Measurements from ENCODE around the gene ACTL6A. TPM values are rescaled to one million over a fixed set of nuclear protein-coding genes. Genes with fewer than 3 reads are reported as not detected.
"Not testable (repeated sequence)": the region's sequence is repeated elsewhere in the genome, so short reads cannot be mapped to it uniquely, and the experiment has no call there.

Gene ACTL6A
- 29.6 and 50.5 TPM in 2 replicates for total RNA-seq
- 31.1 TPM for polyA plus RNA-seq (2012)

DNA sequence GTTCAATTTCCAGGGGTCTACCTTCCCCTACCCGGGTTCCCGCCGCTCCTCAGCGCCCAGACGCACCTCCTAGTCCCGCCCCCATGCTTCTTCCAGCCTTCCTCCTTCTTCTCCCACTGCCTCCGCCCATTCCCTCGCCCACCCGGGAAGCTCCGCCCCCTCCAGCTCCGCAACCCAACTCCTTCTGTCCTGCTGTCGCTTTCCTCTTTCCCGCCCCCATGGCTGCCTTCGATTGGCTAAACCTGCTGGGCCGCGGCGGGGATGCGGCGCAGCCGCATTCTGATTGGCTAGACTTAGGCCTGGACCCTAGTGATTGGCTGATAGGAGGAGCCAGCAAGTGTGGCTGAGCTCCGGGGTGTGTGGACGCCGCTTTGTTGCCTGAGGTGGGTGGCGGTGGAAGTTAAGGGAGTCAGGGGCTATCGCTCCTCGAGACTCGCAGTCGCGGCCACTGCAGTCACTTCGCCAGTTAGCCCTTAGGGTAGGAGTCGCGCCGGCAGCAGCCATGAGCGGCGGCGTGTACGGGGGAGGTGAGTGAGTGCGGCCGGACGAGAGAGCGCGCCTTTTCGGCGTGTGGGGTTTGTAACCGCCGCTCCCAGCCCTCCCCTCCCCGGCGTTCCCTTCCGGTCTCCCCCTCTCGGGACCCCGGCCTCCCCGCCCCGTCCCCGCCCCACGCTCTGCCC, at the start of gene ACTL6A:
ACTL6A (plus strand) TSS at position 336 of the 680 bp plus-strand sequence; CDS start at position 503, 167 bp downstream.
- DNase-seq (ENCODE audit: low read depth), result peak; percentile 100

DNA sequence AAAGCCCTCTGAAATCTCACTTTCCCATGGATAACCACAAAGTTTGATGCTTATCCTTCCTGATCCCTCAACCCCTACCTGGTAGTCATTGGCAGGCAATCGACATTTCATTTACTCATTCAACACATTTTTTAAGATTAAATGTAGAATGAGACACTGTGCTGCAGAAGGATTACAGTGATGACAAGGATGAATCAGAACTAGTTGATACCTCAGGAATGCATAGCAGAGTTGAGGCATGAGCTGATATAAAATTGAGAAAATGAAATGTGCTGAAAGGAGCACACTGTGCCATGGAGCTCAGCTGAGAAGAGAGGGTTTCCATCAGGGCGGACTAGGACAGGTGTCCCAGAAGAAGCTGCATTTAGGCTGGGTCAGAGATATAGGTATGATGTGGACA, 48.9 kb upstream of the ACTL6A start:
- DNase-seq (ENCODE audit: low read depth), result no peak

DNA sequence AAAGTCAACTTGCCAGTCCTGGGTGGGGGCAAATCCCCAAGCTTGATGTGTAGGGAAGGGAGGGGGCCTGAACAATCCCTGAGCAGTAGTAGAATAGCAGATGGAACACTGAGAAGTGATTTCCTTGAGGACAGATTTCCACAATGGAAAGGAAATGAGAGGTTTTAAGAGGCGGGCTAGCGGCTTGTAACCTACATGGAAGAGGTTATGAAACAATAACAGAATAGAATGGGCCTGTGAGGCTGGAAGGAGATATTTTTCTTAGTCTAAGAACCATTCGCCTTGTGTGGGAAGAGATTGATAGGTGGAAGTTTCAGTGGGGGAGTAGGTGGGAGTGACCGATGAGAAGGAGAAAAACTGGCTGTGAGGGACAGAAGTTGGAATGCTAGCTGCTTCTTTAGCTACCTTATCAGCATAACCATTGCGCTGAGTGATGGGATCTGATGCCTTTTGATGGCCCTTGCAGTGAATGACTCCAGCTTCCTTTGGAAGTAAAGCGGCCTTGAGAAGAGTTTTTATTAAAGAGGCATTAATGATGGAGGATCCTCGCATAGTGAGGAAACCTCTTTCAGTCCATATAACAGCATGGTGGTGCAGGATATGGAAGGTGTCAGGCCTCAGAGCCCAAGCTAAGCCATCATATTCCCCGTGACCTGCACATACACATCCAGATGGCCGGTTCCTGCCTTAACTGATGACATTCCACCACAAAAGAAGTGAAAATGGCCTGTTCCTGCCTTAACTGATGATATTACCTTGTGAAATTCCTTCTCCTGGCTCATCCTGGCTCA, 46.1 kb upstream of the ACTL6A start:
- not testable (repeated sequence) for DNase-seq (ENCODE audit: low read depth)

DNA sequence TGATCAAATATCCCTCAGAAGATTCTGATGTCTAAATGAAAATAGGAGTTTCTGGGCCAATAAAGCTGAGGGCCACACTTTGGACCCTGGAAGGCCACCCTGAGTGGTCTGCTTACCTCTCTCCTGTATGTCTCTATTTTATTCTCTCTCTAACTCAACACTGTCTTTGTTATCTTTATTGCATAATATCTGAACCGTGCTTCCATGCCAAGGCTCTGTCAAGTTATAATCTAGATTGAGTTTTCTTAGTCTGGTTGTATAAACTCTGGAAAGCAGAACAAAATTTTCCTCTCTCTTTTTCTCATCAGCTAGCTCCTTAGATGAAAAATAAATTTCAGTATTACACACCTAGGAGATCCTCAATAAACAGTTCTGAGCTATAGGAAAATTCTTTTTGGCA, 36.2 kb upstream of the ACTL6A start:
- peak; percentile 5 for DNase-seq (ENCODE audit: low read depth)

DNA sequence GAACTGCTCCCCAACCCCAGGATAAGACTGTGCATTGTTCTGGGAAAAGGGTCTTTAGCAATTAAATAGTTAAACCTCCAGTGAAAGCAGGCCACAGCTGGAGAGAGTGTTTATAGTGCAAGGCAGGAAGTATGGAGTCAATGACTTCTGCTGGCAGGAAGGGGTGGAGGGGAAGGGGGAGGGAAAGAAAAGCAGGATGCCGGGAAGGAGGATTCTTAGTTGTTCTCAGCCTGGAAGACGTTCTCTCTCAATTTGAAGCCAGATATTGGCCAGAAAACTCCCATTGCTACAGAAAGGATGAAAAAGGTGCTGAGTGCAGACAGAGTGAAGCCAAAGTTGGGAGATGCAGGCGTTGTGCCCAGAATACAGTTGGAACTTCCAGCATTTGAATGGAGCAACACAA, 35.7 kb upstream of the ACTL6A start:
- DNase-seq (ENCODE audit: low read depth), result peak; percentile 49

DNA sequence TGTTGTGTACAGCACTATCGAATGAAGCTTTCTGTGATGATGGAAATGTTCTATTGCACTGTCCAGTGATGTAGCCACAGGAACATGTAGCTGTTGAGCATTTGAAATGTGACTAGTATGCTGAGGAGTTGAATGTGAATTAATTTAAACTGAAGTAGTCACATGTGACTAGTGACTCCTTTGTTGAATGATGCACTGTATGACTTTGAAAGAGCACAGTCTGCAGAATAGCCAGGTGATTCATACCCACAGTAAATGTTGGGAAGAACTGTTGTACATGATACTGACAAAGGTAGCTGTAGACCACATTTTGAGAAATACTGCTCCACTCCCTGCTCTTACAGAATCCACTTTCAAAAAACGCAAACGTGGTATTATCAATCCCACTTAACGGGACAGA, 34.0 kb upstream of the ACTL6A start:
- DNase-seq (ENCODE audit: low read depth), result no peak

DNA sequence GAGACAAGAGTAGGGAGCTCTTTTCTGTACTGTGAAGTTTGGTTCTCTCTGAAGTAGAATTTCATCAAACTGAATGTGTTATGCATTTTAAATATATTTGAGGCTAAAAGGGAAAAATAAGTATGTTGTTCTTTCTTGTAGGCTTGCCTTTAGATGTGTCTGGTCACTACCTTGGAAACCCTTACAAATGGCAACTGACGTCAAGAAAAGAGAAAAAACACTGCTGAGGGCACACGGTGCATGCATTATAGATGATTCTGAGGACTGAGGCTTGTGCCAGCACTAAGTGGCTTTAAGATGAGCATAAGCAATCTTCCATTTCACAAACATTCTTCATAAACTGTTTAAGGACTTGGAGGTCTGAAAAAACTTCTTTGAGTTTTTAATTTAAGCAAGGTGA, 31.1 kb upstream of the ACTL6A start:
- no peak for DNase-seq (ENCODE audit: low read depth)

DNA sequence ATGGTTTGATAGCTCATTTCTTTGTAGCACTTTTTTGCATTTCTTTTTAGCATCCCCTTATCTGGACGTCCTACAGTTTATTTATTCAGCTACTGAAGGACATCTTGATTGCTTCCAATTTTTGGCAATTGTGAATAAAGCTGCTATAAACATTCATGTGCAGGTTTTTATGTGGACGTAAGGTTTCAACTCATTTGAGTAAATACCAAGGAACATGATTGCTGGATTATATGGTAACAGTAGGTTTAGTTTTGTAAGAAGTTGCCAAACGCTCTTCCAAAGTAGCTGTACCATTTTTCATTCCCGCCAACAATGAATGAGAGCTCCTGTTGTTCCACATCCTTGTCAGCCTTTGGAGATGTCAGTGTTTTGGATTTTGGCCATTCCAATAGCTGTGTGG, 29.5 kb upstream of the ACTL6A start:
- DNase-seq (ENCODE audit: low read depth), result no peak

DNA sequence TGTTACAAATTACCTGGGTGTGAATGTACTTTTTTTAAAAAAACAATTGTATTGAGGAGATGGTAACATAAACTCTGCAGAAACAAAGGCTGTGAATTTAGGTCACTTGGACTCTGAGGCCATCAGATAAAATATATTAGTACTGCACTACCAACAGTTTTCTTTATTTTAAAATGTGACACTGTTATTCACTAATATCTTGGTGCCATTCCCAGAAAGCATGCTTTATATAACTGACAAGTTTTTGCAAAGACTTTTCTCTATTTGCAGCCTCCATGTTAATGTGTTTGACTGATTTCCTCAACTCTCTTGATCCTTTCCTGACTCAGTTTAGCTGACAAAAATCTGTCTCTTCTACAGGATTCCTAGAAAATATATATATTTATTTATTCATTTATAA, 26.5 kb upstream of the ACTL6A start:
- DNase-seq (ENCODE audit: low read depth), result no peak

DNA sequence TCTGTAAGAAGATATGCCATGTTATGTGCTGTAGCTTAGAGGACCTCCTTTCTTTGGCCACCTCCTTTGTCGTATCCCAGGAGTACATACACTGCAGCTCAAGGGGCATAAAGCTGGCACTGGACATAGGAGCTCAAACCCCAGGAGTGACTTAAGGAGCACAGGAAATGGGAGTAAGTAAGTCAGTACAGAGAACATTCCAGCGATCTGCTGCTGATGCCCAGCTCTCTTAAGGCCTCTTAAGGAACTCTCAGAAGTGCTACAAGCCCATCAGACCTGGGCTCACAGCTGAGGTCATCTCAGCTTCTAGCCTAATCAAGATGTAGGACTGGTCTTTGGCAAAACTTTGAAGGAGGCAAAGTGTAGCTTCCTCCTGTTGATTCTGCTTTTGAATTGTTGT, 21.6 kb upstream of the ACTL6A start:
- DNase-seq (ENCODE audit: low read depth), result no peak

DNA sequence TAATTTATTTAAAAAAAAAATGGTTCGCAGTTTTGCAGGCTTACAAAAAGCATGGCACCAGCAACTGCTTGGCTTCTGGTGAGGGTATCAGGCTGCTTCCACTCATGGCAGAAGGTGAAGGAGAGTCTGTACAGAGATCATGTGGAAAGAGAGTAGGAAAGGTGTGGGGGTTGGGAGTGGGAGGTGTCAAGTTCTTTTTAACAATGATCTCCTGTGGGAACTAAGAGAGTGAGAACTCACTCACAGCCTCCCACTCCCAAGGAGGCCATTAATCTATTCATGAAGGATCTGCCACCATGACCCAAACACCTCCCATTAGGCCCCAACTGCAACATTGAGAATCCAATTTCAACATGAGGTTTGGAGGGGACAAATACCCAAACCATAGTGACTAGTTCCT, 21.1 kb upstream of the ACTL6A start:
- no peak for DNase-seq (ENCODE audit: low read depth)

DNA sequence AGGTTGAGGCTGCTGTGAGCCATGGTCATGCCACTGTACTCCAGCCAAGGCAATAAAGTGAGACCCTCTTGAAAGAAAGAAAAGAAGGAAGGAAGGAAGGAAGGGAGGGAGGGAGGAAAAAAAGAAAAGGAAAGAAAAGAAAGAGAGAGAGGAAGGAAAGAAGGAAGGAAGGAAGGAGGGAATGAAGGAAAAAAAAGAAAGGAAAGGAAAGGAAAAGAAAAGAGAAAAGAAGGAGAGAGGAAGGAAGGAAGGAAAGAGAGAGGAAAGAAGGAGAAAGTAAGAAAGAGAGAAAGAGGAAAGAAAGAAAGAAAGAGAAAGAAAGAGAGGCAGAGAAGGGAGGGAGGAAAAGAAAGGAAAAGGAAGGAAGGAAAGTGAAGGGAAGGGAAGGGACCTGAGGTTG, 20.4 kb upstream of the ACTL6A start:
- no peak for DNase-seq (ENCODE audit: low read depth)

DNA sequence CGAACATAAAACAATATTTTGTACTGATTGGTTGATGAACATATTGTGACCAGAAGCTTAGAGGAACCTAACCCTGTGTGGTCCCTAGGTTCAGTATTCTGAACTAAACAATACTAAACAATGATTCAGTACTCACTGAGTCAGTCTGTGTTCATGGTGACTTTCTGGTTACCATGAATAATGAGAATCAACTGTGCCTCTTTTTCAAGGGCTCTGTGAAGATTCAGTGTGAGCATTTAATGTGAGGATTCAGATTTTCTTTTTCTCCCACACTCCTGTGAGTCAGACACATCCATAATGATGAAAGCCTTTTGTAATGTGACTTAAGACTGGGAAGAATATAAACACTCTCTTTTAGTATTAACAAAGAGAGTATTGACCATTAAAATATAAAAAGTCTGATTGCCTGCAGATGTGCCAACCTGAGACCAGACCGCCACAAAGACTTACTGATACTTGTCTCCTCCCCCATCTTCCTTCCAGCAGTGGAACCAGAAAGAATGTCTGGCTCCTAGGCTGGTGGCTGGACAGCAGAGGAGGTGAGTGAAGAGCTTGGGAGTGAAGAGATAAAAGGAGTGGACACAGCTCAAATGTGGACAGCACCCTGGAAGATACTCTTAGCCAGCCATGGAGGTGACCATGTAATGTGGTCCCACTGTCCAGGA, 17.6 kb upstream of the ACTL6A start:
- no peak for DNase-seq (ENCODE audit: low read depth)

DNA sequence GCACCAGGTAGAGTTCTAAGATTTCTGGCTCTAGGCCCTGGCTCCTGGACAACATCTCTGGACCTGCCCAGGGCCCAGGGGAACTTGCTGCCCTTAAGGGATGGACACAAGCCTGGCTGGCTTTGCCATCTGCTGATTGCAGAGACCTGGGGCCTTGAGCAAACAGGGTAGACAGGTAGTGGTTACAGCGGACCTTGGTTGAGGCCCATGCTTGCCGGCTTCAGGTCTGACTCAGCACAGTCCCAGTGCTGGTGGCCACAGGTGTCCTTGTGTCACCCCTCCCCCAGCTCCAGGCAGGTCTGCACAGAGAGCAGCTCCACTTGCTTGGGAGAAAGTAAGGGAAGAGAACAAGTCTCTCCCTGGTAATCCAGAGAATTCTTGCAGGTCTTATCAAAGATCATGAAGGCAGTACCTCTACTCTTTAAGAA, 15.9 kb upstream of the ACTL6A start:
- DNase-seq (ENCODE audit: low read depth), result no peak

DNA sequence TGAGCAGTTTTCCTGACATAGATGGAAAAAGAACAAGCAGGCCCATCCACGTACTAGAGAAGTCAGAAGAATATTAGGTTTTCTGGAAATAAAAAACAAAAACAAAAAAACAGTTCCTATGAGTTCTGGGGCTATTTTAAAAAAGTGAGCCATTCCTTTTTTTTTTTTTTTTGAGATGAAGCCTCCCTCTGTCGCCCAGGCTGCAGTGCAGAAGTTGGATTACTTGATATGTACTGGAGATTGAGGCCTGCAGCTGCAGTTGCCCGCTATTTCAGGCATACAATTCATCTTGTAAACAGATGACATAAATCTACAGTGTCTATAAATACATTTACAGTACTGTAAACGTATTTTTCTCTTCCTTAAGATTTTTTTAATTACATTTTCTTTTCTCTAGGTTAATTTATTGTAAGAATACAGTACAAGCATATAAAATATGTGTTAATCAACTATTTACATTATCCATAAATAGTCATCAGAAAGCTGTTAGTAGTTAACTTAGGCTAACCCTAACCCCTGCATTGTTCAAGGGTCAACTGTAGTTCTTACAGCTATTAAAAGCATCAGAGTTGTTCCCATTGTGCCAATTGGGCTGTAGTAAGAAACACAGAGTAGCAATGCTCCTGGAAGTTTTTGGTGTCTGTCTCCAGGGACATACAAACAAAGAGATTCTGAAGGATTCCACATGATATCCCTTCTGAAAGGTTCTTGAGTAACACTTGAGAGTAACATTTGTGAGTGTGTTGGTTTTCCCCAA, 11.2 kb upstream of the ACTL6A start:
- DNase-seq (ENCODE audit: low read depth), result peak; percentile 69

DNA sequence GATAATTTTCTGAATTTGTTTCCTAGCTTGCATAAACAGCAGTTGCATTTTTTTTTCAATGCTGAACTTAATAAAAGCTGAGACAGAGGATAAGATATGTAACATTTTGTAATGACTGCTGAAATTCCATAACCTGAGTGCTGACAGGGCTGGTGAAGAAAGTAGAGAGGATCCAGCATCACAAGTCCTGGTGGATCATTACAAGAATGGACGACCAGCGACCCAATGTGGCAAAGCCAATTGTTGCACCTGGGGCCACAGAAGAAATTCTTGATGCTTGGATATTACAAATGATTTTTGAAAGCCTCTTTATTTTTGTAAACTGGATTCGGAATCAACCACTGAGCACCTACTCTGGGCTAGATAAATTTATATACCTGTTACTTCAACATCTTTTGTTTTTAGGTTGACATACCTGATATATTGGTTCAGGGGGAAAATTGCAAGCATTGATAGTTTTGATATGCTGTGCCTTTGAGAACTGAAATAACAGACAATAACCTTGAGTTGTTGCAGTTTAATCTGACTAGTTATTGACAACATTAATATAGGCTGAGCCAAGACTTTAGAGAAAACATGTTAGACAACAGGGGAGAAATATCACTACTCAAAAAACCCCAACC, 3.9 kb upstream of the ACTL6A start:
- DNase-seq (ENCODE audit: low read depth), result peak; percentile 79

DNA sequence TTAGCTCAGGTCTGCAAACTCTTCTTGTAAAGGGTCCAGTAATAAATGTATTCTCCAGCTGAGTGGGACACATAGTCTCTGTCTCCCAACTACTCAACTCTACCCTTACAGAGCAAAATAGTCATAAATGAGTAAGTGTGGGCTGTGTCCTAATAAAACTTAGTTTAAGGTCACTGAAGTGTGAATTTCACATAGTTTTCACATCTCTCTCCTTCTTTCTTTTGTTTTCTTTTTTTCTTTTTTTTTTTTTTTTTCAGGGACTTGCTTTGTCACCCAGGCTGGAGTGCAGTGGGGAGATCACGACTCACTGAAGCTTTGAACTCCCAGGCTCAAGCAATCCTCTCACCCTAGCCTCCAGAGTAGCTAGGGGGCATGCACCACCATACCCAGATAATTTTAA, 1.9 kb upstream of the ACTL6A start:
- no peak for DNase-seq (ENCODE audit: low read depth)

DNA sequence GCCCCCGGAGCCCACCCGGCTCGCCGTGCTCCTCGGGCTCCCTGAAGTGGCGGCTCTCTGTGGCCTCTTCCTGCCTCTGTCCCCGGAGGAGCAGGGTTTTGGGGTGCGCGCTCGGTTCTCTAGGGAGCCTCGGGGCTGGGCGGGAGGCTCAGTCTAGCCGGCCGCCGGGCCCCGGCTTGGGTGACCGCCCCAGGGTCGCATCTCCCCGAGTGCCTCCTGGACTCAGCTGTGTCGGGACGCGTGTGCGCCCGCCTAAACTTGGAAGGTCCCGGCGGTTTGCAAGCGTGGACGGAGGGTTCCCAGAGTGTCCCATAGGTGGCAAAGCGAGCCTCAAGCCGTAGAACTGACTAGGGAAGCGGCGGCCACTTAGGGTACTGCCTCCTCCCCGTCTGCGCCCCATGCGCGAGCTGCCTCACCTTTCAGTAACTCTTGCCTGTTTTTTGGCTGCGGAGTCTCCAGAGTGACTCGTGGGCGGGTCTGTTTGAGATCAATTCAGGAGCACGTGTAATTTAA, 601 bp downstream of the ACTL6A start:
- peak; percentile 83 for DNase-seq (ENCODE audit: low read depth)

DNA sequence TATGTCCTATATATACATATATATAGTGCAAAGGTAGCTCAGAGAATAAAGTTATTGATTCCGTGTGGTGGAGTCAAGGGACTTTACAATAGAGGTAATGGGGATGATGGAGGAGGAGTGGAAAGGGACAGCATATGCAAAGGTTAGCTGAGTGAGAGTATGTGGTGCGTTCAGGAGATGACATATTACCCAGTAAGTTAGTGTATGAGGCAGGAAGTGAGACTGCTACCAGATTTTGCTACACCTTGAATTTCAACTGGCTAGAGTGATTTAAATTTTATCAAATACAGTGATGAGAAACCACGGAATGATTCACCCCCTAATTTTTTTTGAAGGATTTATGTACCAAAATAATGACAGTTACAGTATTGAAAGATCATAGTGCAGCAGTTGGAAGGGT, 2.8 kb downstream of the ACTL6A start:
- DNase-seq (ENCODE audit: low read depth), result no peak

DNA sequence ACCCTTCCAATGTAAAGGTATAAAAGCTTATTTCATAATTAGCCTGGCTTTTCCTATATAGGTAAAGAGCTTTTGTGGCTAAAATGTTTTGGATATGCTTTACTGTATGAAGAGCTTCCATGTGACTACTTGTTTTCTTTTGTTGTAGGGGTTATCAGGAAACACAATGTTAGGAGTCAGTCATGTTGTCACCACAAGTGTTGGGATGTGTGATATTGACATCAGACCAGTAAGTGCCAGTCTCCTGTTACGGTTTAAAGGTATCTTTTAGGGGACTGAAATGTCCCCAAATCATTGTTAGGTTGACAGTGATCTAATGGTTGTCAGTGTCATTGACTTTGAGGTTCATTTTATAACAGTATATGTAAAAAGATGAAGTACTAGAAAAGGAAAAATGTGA, 18.3 kb downstream of the ACTL6A start:
- no peak for DNase-seq (ENCODE audit: low read depth)

DNA sequence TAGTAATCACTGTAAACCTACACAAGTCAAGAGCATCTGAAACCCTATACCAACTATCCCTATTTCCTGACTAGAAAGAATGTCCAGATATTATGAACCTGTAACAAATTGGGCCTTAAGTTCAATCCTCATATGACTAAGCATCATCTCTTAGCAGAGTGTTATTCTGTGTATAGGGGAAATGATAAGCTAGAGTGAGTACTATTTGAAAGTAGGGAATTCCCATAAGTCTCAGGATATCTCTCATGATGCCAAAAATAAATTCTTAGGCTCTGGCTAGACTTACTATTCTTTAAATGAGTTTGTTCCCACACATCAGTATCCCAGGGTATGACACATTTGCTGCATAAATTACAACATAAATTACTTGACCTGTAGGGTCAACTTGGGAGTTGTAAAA, 26.4 kb downstream of the ACTL6A start:
- DNase-seq (ENCODE audit: low read depth), result no peak
